Panc1 (cell line): ENCODE results near the gene CAVIN4.

ENCODE experiments used
- CTCF ChIP-seq: fragments of 450-650 bp; IDR thresholded peaks from 2 replicates; pipeline ENCODE4 v1.5.1; 2017; ENCODE audit warnings: mild to moderate bottlenecking
- POLR2AphosphoS5 ChIP-seq: IDR thresholded peaks from 2 replicates; pipeline ENCODE4 v1.6.1; 2012; ENCODE audit warnings: mild to moderate bottlenecking, low read depth, low read length, moderate library complexity
- REST ChIP-seq, 2 experiments: IDR thresholded peaks; 2 replicates each; pipeline ENCODE4 v1.6.1; 2011 to 2012; ENCODE audit warnings: low read depth in 2 of 2, control low read depth in 1 of 2, low read length in 1 of 2, mild to moderate bottlenecking in 1 of 2, moderate library complexity in 1 of 2; ENCODE audit not compliant: insufficient read depth in 1 of 2

GRCh38 chr9:100540327-100540726 is 37.6 kb upstream of the CAVIN4 start:
- TF ChIP-seq CTCF (no peak), REST (IDR thresholded peaks at IDR 0.05; ENCODE audit: insufficient read depth in 1 of 2, low read depth in 2 of 2, low read length in 1 of 2) (no peak), POLR2AphosphoS5 (no peak)
